ENCODE measurements around the gene BTRC.

DNA sequence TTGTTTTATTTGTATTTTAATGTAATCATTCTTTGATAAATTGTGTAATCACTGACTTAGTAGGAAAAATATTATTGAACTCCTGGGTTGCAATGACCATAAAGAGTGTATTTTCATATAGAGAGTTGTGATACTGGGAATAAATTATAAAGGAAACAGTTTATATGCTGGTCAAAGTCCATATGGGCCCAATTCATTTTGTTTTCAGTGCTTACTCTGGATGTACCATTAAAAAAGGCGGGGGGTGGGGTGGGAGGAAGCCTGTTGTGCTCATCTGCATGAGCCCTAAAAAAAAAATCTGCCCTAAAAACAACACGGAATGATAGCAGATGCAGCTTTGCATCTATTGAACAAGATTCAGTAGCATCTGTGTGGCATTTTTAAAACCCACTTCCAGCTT lies 114.2 kb downstream of the BTRC start:
- TF ChIP-seq RAD21 (IDR thresholded peaks at IDR 0.05; ENCODE audit: low read depth) (no peak), YY1 (IDR thresholded peaks at IDR 0.05; ENCODE audit: extremely low read depth, insufficient replicate concordance, low read depth, low read length) (no peak), SIN3A (IDR thresholded peaks at IDR 0.05; ENCODE audit: low read depth) (no peak), POLR2AphosphoS5 (IDR thresholded peaks at IDR 0.05; ENCODE audit: low read depth, low read length) (no peak), JUND (IDR thresholded peaks at IDR 0.05) (no peak), REST (IDR thresholded peaks at IDR 0.05; ENCODE audit: low read depth) (no peak), CTCF (IDR thresholded peaks at IDR 0.05 in 2 of 3, conservative IDR thresholded peaks at IDR 0.05 in 1 of 3; ENCODE audit: borderline replicate concordance in 1 of 3, insufficient read depth in 1 of 3, low read depth in 2 of 3, low read length in 2 of 3) (no peak)

Data from HCT116 (cell line).